Measurements from ENCODE around the gene INSL3.
A peak's percentile ranks its signal among the peaks of the same experiment; 100 is the strongest.

The INSL3 gene, protein sequence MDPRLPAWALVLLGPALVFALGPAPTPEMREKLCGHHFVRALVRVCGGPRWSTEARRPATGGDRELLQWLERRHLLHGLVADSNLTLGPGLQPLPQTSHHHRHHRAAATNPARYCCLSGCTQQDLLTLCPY

DNA sequence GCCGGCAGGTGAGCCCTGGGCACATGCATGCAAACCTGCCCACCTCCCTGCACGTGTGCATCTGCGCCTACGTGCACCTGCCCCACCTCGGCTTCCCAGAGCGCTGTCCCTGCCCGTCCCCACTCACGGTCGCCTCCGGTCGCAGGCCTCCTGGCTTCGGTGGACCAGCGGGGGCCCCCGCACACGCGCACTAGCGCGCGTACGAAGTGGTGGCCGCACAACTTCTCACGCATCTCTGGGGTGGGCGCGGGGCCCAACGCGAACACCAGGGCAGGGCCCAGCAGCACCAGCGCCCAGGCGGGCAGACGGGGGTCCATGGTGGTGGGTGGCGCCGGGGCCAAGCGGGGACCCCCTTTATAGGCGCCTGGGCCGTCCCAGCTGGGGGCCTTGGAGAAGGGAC lies at the start of gene INSL3:
Gene INSL3, minus strand, starts transcription at position 330 of the 400 bp plus-strand sequence. Its CDS starts 13 bp downstream, at position 317.
- no peak for DNase-seq

DNA sequence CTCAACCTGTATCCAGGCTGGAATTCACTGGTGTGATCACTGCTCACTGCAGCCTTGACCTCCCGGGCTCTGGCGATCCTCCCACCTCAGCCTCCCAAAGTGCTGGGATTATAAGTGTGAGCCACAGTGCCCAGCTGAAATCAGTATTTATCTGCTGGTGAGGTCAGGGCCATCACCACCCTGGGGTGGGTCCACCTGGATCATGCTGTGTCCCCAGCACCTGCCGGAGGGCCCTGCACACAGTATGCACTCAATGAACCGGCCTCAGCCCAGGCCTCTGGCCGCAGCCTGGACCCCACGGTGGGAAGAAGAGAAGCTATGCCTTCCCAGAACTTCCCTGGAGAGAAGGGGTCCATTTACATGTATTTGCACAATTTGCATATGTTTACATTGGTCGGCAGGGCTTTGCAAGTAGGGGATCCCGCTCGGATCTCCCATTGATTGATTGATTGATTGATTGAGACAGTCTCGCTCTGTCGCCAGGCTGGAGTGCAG lies 47.8 kb upstream of the INSL3 start:
- DNase-seq, result no peak

DNA sequence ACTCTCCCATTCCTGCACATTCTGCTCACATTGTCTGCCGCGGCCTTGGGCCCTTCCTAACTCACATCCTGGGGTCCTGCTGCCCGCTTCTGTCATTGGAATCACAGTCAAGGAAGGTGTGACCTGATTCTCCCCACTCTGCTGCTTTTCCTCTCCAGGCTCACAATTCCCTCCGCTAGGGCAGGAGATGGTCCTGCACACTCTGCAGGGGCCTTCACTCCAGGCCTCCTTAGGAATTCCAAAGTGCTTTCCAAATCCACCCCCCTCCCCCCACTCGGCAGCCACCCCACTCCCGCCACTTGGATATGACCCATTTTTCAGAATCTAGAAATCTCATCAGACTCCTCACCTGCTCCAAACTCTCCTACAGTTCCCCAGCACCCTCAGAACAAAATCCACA lies 47.4 kb upstream of the INSL3 start:
- DNase-seq, result no peak

DNA sequence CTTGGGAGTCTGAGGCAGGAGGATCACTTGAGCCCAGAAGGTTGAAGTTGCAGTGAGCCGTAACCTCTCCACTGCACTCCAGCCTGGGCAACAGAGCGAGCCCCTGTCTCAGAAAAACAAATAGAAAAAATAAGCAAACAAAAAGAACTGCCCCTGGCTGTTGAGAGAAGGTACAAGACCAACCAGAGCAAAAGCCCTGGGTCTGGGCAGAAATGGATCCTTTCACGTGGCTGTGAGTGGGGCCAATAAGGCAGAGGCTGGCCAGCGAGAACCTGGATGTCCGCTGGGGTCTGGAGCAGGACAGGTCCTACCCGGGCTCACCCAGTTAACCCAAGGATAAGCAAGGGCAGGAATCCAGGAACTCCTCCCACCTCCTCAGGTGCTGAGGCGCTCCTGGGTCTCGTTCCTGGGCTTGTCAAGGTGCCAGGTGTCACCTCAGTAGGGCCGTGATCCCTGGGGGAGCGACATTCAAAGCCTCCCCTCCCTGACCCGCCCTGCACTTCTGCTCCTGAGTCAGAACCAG lies 45.7 kb upstream of the INSL3 start:
- no peak for DNase-seq

DNA sequence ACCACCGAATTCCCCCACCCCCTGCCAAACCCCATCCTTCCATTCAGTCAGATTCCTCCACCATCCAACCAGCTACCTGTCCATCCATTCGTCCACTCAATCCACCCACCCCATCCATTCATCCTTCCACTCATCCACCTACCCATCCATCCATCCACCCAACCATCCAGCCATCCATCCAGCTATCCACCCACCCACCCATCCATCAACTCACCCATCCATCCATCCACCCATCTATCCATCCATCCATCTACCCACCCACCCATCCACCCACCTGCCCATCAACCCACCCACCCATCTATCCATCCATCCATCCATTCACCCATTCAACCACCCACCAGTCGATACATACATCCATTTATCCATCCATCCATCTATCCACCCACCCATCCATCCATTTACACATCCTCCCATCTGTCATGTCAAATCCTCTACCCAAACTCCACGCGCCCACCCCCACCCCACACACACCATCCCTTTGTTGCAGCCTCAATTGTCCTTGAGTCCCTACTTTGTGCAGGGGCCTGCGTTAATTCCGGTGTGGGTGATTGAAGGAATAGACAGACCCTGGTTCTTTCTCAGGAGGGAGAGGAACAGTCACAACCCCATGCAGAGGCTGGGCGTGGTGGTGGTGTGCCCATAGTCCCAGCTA lies 45.1 kb upstream of the INSL3 start:
- no peak for DNase-seq

DNA sequence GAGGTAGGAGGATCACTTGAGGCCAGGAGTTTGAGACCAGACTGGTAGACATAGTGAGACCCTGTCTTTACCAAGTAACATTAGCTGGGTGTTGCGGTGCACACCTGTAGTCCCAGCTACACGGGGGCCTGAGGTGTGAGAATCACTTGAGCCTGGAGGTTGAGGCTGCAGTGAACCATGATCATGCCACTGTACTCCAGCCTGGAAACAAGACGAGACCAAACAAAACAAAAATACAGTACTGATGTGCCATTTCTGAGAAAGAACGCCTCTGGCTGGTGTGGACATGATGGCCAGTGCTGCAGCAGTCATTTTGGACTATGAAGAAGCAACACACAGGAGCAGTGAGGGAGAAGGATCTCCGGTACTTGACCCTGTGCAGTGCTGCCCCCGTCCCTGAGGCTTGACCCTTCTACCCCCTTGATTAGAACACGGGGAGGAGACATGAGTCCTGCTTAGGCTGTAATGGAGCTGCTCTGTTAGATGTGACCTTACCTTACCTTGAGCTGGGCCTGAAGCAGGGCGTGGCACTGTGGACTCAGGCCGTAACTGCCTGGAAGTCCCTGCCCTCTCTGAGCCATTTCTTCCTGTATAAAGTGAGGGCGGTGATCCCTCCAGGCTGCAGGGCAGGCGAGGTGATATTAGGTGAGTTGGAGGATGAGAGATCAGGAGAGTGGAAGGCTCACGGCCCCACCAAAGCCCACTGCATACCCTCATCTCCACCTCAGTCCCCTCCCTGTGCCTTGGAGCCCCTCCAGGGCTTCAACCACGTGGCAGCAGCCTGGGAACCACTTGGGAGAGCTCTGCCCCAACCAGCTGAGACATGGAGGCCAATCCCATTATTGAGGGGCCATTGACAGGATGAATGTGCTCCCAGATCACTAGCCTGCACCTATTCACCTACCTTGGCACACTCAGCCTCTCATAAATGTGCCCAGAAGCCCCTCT lies 44.3 kb upstream of the INSL3 start:
- DNase-seq, result no peak

DNA sequence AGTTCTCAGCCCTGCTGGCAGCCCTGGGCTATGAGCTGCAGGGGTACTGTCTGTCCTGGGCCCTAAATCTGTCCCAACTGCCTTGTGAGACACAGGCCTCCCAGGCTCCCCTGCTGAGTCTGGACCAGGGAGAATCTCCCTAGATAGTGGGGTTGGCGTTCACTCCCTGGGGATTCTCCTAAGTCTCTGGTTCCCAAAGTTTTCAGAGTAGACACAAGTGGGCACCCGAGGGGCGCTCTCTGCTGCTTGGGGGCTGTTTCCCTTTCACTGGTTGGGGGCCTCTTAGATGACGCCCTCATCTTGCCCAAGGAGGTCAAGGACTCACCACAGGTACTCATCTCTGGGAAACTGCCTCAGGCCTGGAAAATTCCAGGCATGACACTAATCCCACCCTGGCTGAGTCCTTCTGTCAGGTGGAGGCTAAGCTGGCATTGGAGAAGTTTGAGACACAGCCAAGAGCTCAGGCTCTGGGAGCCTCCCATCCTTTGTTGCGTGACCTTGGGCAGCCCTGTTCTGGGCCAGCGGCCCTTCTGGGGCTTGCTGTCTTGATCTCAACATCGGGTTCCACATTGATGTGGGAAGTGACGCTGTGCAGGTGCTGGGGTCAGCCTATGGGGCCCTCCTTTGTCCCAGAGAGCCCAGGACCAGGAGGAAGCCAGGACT lies 42.3 kb upstream of the INSL3 start:
- no peak for DNase-seq

DNA sequence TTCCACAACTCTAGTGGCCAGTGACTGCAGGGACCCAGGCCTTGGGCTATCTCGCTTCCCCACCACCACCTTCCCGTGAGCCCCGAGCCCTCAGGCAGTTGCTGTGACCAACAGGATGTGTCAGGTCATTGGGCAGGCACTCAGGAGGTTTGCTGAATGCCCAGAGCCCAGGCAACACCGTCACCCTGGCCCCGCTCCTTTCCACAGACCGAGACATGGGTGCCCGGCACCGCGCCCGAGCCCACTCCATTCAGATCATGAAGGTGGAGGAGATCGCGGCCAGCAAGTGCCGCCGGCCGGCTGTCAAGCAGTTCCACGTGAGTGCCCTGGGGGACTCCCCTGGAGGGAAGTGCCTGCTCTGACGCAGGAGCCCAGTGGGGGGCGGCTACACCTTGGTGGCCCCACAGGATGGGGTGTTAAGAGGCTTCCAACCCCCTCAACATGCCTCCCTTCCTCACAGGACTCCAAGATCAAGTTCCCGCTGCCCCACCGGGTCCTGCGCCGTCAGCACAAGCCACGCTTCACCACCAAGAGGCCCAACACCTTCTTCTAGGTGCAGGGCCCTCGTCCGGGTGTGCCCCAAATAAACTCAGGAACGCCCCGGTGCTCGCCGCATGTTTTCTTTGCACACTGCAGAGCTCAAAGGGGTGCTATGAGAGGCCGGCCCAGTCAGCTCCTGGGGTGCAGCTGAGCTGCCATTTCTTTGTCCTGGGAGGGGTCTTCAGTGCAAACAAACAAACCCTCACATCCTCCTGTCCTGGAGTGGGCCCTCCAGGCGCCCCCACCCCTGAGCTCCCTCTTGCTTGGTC lies 41.6 kb upstream of the INSL3 start:
- DNase-seq, result no peak

DNA sequence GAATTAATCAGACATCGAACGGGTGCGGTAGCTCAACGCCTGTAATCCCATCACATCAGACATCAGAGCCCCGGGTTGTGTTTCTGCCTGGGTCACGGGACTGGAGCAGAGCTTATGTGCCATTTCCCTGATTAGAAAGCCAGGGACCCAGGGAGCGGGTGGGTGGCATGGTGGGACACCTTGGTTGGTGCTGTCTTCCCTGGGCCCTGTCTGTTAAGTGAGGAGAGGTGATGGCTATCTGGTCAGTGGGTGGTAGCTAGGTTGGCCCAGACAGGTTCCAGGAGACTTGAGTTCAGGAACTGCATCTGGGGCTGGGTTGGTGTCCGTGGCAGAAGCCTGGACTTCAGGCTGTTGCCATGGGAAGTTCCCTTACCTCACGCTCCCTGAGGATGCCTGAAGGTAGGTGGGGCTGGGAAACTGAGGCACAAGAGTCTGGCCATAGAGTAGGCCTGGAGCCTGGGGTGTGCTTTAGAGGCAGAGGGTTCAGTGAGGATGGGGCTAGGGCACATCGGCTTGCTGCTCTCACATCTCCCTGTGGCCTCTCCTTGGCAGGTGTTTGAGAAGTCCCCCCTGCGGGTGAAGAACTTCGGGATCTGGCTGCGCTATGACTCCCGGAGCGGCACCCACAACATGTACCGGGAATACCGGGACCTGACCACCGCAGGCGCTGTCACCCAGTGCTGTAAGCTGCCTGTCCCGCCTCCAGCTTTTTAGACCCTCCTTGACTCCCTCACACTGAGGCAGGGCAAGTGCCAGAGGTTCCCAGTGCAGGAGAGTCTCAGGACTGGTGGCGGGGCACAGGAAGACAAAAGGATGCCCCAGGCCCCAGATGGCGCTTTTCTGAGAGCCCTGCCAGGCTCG lies 40.5 kb upstream of the INSL3 start:
- DNase-seq, result peak; percentile 38

DNA sequence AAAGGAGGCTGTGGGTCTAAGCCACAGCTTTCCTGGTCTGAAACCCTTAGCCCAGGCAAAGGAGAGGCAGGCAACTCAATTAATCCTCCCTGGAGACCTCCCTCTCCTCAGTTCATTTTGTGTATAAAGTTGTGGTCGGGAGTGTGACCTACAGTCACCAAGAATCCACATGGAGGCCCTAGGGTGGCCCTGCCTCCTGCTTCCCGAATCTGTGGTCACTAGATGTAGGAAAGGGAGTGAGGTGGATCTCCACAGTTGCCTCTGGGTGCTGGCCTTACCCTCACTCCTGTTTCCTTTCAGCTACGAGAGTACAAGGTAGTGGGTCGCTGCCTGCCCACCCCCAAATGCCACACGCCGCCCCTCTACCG lies 39.7 kb upstream of the INSL3 start:
- peak; percentile 25 for DNase-seq

DNA sequence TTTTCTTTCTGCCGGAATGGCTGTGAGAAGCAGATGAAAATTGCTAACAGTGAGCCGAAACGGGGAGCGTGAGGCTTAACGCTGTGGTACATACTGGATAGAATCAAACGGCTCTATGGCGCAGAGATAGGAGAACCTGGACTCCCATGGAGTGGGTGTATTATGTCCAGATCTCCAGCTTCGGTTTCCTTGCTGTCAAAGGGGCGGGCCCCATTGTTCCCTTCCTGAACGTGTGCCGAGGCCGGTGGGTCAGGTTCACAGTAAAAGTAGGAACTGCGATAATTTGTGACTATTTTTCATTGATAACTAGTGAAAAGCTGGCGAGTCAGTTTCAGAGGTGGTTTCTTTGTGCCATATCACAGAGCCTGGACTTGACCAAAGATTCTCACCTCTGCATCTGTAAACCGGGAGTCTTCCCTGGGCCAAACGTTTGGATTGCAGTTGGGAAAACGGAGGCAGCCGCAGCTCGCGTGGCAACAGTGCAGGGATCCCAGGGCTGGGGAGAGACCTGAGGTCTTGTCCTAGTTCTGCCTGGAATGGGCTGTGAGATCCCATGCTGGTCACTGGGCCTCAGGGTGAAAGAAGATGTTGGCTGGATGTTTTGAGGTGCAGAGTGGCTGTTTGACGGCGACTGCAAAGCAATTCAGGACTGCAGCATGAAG lies 39.1 kb upstream of the INSL3 start:
- DNase-seq, result peak; percentile 35

DNA sequence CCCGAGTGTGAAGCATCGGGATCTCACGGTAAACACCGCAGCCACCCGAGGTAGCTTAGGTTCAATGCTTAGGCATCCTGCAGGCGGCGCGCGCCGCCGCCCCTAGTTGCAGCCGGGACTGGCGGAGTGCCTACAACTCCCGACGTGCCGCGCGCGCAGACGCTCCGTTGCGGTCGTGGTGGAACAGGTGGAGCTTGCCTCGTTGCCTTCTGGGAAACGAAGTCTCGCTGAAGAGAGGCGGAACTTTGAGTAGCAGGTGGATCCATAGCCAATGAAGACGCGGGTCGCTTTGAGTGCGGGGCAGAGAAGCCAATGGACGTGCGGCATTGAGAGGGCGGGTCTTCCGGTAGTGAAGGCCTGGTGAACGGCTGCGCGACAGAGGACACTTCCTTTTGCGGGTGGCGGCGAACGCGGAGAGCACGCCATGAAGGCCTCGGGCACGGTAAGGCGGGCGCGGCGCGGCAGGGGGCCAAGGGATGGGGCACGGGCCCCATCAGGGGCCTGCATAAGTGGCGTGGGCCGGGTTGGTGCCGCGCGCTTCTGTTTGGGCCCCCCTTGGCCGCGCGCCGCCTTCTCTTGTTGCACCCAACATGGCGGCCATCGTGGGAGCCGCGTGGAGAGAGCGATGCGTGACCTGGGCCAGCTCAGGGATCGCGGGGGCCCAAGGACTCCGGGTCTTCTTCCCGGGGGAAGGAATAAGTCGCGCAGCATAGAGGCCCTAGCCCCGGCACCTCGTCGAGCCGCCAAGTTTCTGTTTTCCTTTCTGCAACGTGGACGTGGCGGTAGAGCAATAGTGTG lies 38.4 kb upstream of the INSL3 start, which contains the start of gene RPL18A:
Gene RPL18A, plus strand, starts transcription at position 378 of the 798 bp plus-strand sequence. Its CDS starts 47 bp downstream, at position 425.
- DNase-seq, result peak; percentile 100

DNA sequence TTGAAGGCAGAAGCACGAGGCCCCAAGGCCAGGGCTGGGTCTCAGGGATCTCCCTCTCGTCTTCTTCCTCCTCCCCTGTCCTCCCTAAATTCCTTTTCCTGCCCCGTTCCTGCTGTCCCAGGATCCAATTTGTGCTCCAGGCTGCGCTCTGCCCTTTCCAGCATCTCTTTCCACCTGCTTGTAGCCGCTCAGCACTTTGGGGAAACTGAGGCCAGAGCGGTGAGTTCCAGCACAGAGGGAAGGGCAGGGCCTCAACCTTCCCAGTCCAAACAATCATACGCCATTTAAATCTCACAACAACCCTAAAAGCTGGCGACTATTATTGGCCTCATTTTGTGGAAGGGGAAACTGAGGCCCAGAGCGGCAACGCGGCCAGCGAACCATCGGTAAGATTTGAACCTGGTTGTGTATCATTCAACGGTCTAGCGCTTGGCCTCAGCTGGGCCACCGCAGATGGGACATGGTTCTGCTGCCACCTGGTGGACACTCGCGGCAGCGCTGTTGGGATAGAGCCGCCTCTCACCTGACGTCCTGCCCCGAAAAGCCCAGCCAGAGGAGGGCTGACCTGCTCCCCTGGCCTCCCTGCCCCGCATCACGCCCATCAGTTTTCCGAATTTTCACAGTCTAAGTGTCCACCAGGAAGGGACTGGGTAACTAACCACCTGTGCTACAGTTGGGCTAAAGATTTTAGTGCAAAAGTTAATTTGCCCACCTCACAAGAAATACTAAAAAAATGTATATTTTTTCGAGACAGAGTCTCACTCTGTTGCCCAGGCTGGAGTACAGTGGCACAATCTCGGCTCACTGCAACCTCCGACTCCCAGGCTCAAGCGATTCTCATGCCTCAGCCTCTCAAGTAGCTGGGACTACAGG lies 34.2 kb upstream of the INSL3 start:
- DNase-seq, result peak; percentile 90

DNA sequence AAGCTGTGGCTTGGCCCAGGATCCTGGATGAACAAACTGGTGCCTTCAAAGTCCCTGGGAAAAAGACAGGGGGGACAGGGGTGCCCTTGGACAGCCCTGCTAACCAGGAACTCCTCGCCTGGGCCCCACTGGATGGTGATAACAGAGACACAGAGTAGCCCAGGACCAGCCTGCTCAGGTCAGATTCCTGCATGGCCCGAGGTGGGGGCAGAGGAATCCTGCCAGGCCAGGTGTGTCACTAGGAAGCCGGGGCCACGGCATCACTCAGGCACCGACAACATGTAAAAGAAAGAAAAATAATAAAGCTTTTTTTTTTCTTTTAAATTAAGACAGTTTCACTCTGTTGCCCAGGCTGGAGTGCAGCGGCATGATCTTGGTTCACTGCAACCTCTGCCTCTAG lies 32.7 kb upstream of the INSL3 start:
- DNase-seq, result peak; percentile 45

DNA sequence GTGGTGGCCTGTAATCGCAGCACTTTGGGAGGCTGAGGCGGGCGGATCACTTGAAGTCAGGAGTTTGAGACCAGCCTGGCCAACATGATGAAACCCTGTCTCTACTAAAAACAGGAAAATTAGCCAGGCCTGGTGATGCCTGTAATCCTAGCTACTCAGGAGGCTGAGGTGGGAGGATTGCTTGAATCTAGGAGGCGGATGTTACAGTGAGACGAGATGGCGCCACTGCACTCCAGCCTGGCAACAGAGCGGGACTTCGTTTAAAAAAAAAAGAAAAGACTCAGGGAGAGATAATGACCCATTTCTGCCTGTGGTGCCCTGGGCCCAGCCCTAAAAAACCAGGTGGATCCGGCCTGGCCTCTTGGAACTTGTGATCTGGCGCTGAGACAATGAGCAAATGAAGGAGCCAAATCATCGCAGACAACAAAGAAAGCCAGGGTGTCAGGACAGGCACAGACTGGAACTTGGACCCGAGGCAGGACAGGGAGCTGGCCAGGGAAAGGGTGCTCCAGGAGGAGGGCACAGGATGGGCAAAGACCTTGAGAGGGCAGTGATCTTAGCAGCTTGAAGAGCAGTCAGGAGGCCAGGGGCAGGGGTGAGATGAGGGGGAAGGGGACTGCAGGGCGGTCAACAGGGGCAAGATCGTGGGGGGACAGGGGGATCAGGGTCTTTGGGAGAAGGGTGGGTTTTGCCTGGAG lies 27.4 kb upstream of the INSL3 start:
- no peak for DNase-seq

DNA sequence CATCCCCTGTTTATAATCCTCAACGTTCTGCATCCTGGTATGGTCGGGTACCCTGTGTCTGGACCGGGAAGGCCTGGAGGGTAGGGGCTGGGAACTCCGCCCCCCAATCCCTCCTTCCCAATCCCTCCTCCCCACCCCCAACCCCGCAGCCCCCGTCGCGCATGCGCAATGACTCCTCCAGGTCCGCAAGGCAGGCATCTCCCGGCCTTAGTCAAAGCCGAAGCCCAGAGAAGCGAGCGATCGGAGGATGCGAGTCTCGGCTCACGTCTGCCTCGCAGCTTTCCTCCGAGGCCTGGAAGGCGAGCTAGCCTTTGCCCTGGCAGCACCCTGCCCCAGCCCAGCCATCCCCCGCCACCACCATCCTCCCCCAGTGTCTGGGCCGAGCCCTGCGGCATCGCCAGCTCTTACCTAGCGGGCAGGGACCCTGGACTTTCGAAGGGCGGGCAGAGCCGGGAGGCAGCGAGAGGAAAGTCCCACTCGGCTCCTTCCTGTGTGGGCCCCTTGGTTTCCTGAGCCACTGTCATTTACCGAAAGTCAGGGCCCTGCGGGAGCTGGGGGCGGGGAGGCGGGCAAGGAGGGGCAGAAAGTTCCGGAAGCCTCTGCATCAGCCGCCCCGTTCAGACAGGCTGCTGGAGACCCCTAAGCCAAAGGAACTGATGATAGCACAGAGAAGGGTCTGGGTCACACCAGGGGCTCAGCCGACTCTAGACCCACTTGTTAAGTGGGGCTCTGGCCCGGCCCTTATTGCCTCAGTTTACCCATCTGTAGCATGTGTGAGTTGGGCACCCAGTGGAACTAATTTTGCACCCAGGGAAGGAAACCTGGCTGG lies 26.4 kb upstream of the INSL3 start, which contains the start of gene JAK3:
Gene JAK3, minus strand, starts transcription at position 445 of the 829 bp plus-strand sequence. CDS start 3,565 bp downstream, outside the sequence.
- DNase-seq, result peak; percentile 93

DNA sequence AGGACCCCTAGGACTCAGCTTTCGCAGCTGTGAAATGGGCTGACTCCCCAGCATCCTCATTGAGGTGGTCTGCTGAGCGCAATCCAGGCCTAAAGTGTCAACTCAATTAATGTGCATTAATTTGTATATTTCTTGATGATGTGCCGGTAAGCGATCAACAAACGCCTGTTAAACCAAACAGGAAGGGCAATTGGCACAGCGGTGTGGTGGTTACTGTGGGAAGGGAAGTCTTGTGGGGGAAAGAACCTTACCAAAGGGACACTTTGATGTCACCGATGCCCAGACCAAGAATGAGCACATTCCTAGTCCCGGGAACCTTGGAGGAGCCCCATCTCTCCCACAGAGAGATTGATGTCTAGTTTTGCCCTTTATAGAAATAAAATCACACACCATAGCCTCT lies 24.8 kb upstream of the INSL3 start:
- DNase-seq, result no peak
